Lung (tissue), 12 donors: ENCODE measurements around the gene WNK2. TPM values are rescaled to one million over a fixed set of nuclear protein-coding genes. Genes with fewer than 3 reads are reported as not detected.
"Not testable (repeated sequence)": the region's sequence is repeated elsewhere in the genome, so short reads cannot be mapped to it uniquely, and the experiment has no call there.

ENCODE experiments used
- ATAC-seq: fragments of 200-7000 bp; cut with Tn5 transposase; one replicate; pipeline ENCODE4 v1.9.1; 2020; ENCODE audit warnings: moderate number of reproducible peaks; ENCODE audit not compliant: insufficient read depth, low FRiP score
- DNase-seq, 3 donors: peaks; one replicate each; pipeline ENCODE4 v3.0.0-alpha.2; 2013 to 2017
- H3K27ac ChIP-seq, 2 donors: one replicate each; pipeline ENCODE4 v1.5.1; 2013; ENCODE audit warnings: mild to moderate bottlenecking in 2 of 2, moderate library complexity in 2 of 2, control low read depth in 1 of 2, inconsistent platforms in 1 of 2, low read depth in 1 of 2, low read length in 1 of 2
- H3K27me3 ChIP-seq, 3 donors: one replicate each; pipeline ENCODE4 v1.5.1; 2013; ENCODE audit warnings: low read length in 2 of 3; ENCODE audit not compliant: control insufficient read depth in 3 of 3, insufficient read depth in 3 of 3
- H3K36me3 ChIP-seq, 4 donors: one replicate each; pipeline ENCODE4 v1.5.1; 2013; ENCODE audit warnings: low read length in 4 of 4, mild to moderate bottlenecking in 1 of 4, moderate library complexity in 1 of 4; ENCODE audit not compliant: control insufficient read depth in 4 of 4, insufficient read depth in 4 of 4
- H3K4me1 ChIP-seq, 5 donors: one replicate each; pipeline ENCODE4 v1.5.1; 2013; ENCODE audit warnings: low read length in 5 of 5, mild to moderate bottlenecking in 2 of 5, moderate library complexity in 1 of 5; ENCODE audit not compliant: control insufficient read depth in 5 of 5, insufficient read depth in 5 of 5
- H3K4me3 ChIP-seq: one replicate; pipeline ENCODE4 v1.5.1; 2013; ENCODE audit warnings: mild to moderate bottlenecking, control low read depth, moderate library complexity
- H3K9ac ChIP-seq, 2 donors: one replicate each; pipeline ENCODE4 v1.5.1; 2013; ENCODE audit warnings: low read length in 2 of 2, control low read depth in 1 of 2; ENCODE audit not compliant: insufficient read depth in 1 of 2
- H3K9me3 ChIP-seq, 4 donors: one replicate each; pipeline ENCODE4 v1.5.1; 2013; ENCODE audit warnings: low read length in 3 of 4, mild to moderate bottlenecking in 1 of 4, moderate library complexity in 1 of 4; ENCODE audit not compliant: control insufficient read depth in 4 of 4, insufficient read depth in 3 of 4
- CTCF ChIP-seq: IDR thresholded peaks from 2 replicates; pipeline ENCODE4 v1.5.1; 2012; ENCODE audit warnings: mild to moderate bottlenecking; ENCODE audit errors: control extremely low read depth, extremely low read depth
- WGBS, 2 donors: extraction: QIAGEN DNeasy Blood & Tissue Kit; methylation state at CpG; one replicate each; pipeline ENCODE4 v1.1.7; 2013; 5-methylcytosine and 5-hydroxymethylcytosine counted together
- polyA plus RNA-seq, 2 donors: library from polyadenylated mRNA; stranded (reverse); fragments of 200-250 nt; gene quantifications; one replicate each; pipeline ENCODE4 v1.2.1, GENCODE V29; 2013
- total RNA-seq, 2 donors: library from RNA; depleted of rRNA in 1 of 2; stranded (reverse); fragments of >200 nt in 1 of 2; gene quantifications; one replicate each; pipeline ENCODE4 v1.2.1, GENCODE V29; 2014 to 2021
- donor health status: control.
- donor health status: control.
- donor health status: Bipolar disorder and iron deficiency.
- donor health status: healthy.
- donor health status: DM: yes; HTN: yes; CAD: no.

WNK2 gene
- total and polyA plus RNA-seq, 4 donors, result 1.00 to 8.5 (median 2.9) TPM

- no peaks in the 10 kb centered on the region for H3K36me3 ChIP-seq
- no peak for TF ChIP-seq CTCF
- no peak overlapping the region for H3K27ac ChIP-seq
- no peak overlapping the region for H3K4me3 ChIP-seq
- H3K9me3 ChIP-seq, result no peaks in the 10 kb centered on the region
- WGBS, 2 donors, result 90 to 91% methylated on average over 3 of the region's 3 CpGs
- no peaks in the 10 kb centered on the region for H3K27me3 ChIP-seq
- no peak overlapping the region for H3K9ac ChIP-seq
- no peaks in the 10 kb centered on the region for H3K4me1 ChIP-seq
- DNase-seq (no peak), ATAC-seq (no peak)
These were observed 64.6 kb downstream of the WNK2 start for GRCh38 chr9:93248386-93249040.

GRCh38 chr9:93250185-93250584 lies 66.2 kb downstream of the WNK2 start:
- WGBS, 2 donors, result 97 to 99% methylated on average over 4 of the region's 4 CpGs
- no peak overlapping the region for H3K27ac ChIP-seq
- H3K9me3 ChIP-seq, result no peaks in the 10 kb centered on the region
- DNase-seq, result no peak
- no peaks in the 10 kb centered on the region for H3K27me3 ChIP-seq
- TF ChIP-seq CTCF, result no peak
- no peak overlapping the region for H3K9ac ChIP-seq
- H3K4me3 ChIP-seq, result no peak overlapping the region
- ATAC-seq, result no peak
- H3K36me3 ChIP-seq, result no peaks in the 10 kb centered on the region
- no peaks in the 10 kb centered on the region for H3K4me1 ChIP-seq

GRCh38 chr9:93251309-93251708 lies 67.4 kb downstream of the WNK2 start:
- H3K36me3 ChIP-seq, ATAC-seq, DNase-seq, H3K4me3 ChIP-seq, H3K27ac ChIP-seq, H3K9ac ChIP-seq, H3K27me3 ChIP-seq, H3K9me3 ChIP-seq, H3K4me1 ChIP-seq: not testable (repeated sequence)
- 94 to 96% methylated on average over 8 of the region's 8 CpGs for WGBS, 2 donors

- Histone ChIP-seq H3K4me1 (no peaks in the 10 kb centered on the region), H3K4me3 (no peak overlapping the region), H3K36me3 (no peaks in the 10 kb centered on the region), H3K9me3 (no peaks in the 10 kb centered on the region), H3K27me3 (no peaks in the 10 kb centered on the region), H3K9ac (no peak overlapping the region), H3K27ac (no peak overlapping the region)
- TF ChIP-seq CTCF, result no peak
- ATAC-seq (no peak), DNase-seq (peak in 1 of 3 donors; percentile 4)
- 89 to 93% methylated on average over 14 of the region's 14 CpGs for WGBS, 2 donors
These were observed 68.3 kb downstream of the WNK2 start for GRCh38 chr9:93252116-93252780.
